Superior temporal gyrus (tissue), 1 donor: ENCODE data around the gene AGBL4.
A peak's percentile ranks its signal among the peaks of the same experiment; 100 is the strongest.

ENCODE experiments used
- DNase-seq: peaks from one replicate; pipeline ENCODE4 v3.0.0-alpha.2; 2016; ENCODE audit errors: extremely low spot score

Gene AGBL4

GRCh38 chr1:48943826-48944225 lies 1079.9 kb downstream of the AGBL4 start:
- DNase-seq, result no peak

GRCh38 chr1:48943393-48943792 lies 1080.4 kb downstream of the AGBL4 start:
- DNase-seq, result no peak

- DNase-seq, result no peak
Measured at GRCh38 chr1:48940962-48941732, 1082.6 kb downstream of the AGBL4 start.

GRCh38 chr1:48940354-48940753 lies 1083.4 kb downstream of the AGBL4 start:
- no peak for DNase-seq

- no peak for DNase-seq
Measured at GRCh38 chr1:48939828-48940227, 1083.9 kb downstream of the AGBL4 start.

GRCh38 chr1:48939042-48939441 lies 1084.7 kb downstream of the AGBL4 start:
- no peak for DNase-seq

GRCh38 chr1:48937732-48938131 lies 1086.0 kb downstream of the AGBL4 start:
- no peak for DNase-seq

GRCh38 chr1:48936436-48936835 lies 1087.3 kb downstream of the AGBL4 start:
- no peak for DNase-seq

- DNase-seq, result no peak
Measured at GRCh38 chr1:48932366-48932765, 1091.4 kb downstream of the AGBL4 start.

GRCh38 chr1:48931506-48932192 lies 1092.1 kb downstream of the AGBL4 start:
- no peak for DNase-seq

- DNase-seq, result no peak
Measured at GRCh38 chr1:48930011-48930410, 1093.7 kb downstream of the AGBL4 start.

GRCh38 chr1:48924099-48924498 lies 1099.7 kb downstream of the AGBL4 start:
- no peak for DNase-seq

GRCh38 chr1:48923116-48923515 lies 1100.6 kb downstream of the AGBL4 start:
- DNase-seq, result no peak

- peak; percentile 33 for DNase-seq
Measured at GRCh38 chr1:48920851-48921250, 1102.9 kb downstream of the AGBL4 start.

- DNase-seq, result no peak
Measured at GRCh38 chr1:48917901-48918603, 1105.7 kb downstream of the AGBL4 start.

- no peak for DNase-seq
Measured at GRCh38 chr1:48917070-48917454, 1106.7 kb downstream of the AGBL4 start.

- DNase-seq, result peak; percentile 78
Measured at GRCh38 chr1:48916130-48917069, 1107.4 kb downstream of the AGBL4 start.

GRCh38 chr1:48908606-48909005 lies 1115.1 kb downstream of the AGBL4 start:
- no peak for DNase-seq

GRCh38 chr1:48906729-48907128 lies 1117.0 kb downstream of the AGBL4 start:
- DNase-seq, result no peak

GRCh38 chr1:48906164-48906563 lies 1117.6 kb downstream of the AGBL4 start:
- DNase-seq, result no peak

- no peak for DNase-seq
Measured at GRCh38 chr1:48903291-48903690, 1120.5 kb downstream of the AGBL4 start.

- DNase-seq, result no peak
Measured at GRCh38 chr1:48898894-48899293, 1124.9 kb downstream of the AGBL4 start.
